ENCODE measurements around the gene ASPSCR1. TPM values are rescaled to one million over a fixed set of nuclear protein-coding genes. Genes with fewer than 3 reads are reported as not detected.
A peak's percentile ranks its signal among the peaks of the same experiment; 100 is the strongest.

ASPSCR1 gene
- total and polyA plus RNA-seq, 2 of the 13 experiments (the other 11 are each of a cell fraction or from before 2014, with no cell fraction given), result 274 to 314 TPM

- TF ChIP-seq, protein P1, sequence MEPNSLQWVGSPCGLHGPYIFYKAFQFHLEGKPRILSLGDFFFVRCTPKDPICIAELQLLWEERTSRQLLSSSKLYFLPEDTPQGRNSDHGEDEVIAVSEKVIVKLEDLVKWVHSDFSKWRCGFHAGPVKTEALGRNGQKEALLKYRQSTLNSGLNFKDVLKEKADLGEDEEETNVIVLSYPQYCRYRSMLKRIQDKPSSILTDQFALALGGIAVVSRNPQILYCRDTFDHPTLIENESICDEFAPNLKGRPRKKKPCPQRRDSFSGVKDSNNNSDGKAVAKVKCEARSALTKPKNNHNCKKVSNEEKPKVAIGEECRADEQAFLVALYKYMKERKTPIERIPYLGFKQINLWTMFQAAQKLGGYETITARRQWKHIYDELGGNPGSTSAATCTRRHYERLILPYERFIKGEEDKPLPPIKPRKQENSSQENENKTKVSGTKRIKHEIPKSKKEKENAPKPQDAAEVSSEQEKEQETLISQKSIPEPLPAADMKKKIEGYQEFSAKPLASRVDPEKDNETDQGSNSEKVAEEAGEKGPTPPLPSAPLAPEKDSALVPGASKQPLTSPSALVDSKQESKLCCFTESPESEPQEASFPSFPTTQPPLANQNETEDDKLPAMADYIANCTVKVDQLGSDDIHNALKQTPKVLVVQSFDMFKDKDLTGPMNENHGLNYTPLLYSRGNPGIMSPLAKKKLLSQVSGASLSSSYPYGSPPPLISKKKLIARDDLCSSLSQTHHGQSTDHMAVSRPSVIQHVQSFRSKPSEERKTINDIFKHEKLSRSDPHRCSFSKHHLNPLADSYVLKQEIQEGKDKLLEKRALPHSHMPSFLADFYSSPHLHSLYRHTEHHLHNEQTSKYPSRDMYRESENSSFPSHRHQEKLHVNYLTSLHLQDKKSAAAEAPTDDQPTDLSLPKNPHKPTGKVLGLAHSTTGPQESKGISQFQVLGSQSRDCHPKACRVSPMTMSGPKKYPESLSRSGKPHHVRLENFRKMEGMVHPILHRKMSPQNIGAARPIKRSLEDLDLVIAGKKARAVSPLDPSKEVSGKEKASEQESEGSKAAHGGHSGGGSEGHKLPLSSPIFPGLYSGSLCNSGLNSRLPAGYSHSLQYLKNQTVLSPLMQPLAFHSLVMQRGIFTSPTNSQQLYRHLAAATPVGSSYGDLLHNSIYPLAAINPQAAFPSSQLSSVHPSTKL (CRISPR knock-in tag; IDR thresholded peaks at IDR 0.05), result no peak
- TF ChIP-seq JDP2 (CRISPR knock-in tag; IDR thresholded peaks at IDR 0.05; ENCODE audit: borderline replicate concordance), result no peak
- TF ChIP-seq AGO1 (IDR thresholded peaks at IDR 0.05; ENCODE audit: low read depth, low read length, poor library complexity, severe bottlenecking), result peak; percentile 63
- TF ChIP-seq, protein P2, sequence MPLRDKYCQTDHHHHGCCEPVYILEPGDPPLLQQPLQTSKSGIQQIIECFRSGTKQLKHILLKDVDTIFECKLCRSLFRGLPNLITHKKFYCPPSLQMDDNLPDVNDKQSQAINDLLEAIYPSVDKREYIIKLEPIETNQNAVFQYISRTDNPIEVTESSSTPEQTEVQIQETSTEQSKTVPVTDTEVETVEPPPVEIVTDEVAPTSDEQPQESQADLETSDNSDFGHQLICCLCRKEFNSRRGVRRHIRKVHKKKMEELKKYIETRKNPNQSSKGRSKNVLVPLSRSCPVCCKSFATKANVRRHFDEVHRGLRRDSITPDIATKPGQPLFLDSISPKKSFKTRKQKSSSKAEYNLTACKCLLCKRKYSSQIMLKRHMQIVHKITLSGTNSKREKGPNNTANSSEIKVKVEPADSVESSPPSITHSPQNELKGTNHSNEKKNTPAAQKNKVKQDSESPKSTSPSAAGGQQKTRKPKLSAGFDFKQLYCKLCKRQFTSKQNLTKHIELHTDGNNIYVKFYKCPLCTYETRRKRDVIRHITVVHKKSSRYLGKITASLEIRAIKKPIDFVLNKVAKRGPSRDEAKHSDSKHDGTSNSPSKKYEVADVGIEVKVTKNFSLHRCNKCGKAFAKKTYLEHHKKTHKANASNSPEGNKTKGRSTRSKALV (CRISPR knock-in tag; IDR thresholded peaks at IDR 0.05), result no peak
- no peak for TF ChIP-seq ZNF772 (CRISPR knock-in tag; IDR thresholded peaks at IDR 0.05)
- TF ChIP-seq SRF (IDR thresholded peaks at IDR 0.05; ENCODE audit: low read depth, low read length), result no peak
- TF ChIP-seq PAX8 (CRISPR knock-in tag; IDR thresholded peaks at IDR 0.05; ENCODE audit: borderline replicate concordance), result no peak
- 0 out of 2 replicates have a peak, but pooled peaks have one; percentile 17 for TF ChIP-seq PITX1 (CRISPR knock-in tag; IDR thresholded peaks at IDR 0.05)
- TF ChIP-seq, protein P3, sequence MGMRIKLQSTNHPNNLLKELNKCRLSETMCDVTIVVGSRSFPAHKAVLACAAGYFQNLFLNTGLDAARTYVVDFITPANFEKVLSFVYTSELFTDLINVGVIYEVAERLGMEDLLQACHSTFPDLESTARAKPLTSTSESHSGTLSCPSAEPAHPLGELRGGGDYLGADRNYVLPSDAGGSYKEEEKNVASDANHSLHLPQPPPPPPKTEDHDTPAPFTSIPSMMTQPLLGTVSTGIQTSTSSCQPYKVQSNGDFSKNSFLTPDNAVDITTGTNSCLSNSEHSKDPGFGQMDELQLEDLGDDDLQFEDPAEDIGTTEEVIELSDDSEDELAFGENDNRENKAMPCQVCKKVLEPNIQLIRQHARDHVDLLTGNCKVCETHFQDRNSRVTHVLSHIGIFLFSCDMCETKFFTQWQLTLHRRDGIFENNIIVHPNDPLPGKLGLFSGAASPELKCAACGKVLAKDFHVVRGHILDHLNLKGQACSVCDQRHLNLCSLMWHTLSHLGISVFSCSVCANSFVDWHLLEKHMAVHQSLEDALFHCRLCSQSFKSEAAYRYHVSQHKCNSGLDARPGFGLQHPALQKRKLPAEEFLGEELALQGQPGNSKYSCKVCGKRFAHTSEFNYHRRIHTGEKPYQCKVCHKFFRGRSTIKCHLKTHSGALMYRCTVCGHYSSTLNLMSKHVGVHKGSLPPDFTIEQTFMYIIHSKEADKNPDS (CRISPR knock-in tag; IDR thresholded peaks at IDR 0.05), result peak; percentile 21; the same call in 1 of the 2 replicates
- TF ChIP-seq, protein P4, sequence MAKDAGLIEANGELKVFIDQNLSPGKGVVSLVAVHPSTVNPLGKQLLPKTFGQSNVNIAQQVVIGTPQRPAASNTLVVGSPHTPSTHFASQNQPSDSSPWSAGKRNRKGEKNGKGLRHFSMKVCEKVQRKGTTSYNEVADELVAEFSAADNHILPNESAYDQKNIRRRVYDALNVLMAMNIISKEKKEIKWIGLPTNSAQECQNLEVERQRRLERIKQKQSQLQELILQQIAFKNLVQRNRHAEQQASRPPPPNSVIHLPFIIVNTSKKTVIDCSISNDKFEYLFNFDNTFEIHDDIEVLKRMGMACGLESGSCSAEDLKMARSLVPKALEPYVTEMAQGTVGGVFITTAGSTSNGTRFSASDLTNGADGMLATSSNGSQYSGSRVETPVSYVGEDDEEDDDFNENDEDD (CRISPR knock-in tag; IDR thresholded peaks at IDR 0.05; ENCODE audit: borderline replicate concordance), result 0 out of 2 replicates have a peak, but pooled peaks have one; percentile 5
- no peak for TF ChIP-seq ZNF562 (CRISPR knock-in tag; IDR thresholded peaks at IDR 0.05; ENCODE audit: borderline replicate concordance)
- no peak for TF ChIP-seq ATF4 (CRISPR knock-in tag; IDR thresholded peaks at IDR 0.05)
- no peak for TF ChIP-seq ZNF639 (CRISPR knock-in tag; conservative IDR thresholded peaks at IDR 0.05)
- no peak for TF ChIP-seq HOMEZ (CRISPR knock-in tag; IDR thresholded peaks at IDR 0.05; ENCODE audit: low read depth)
Measured at GRCh38 chr17:81928544-81929252, 48.7 kb upstream of the ASPSCR1 start (continued).
